HUES48 (cell line): ENCODE measurements around the gene B3GALNT1.
"Not testable (repeated sequence)": the region's sequence is repeated elsewhere in the genome, so short reads cannot be mapped to it uniquely, and the experiment has no call there.

Experiments
- H3K27ac ChIP-seq: one replicate; pipeline ENCODE4 v1.7.0; 2013; ENCODE audit warnings: low read depth, low read length, inconsistent platforms
- H3K27me3 ChIP-seq: 2 replicates; pipeline ENCODE4 v1.6.1; 2013; ENCODE audit warnings: mild to moderate bottlenecking, low read length; ENCODE audit not compliant: control insufficient read depth, insufficient read depth
- H3K36me3 ChIP-seq: 2 replicates; pipeline ENCODE4 v1.6.1; 2013; ENCODE audit warnings: low read length; ENCODE audit not compliant: control insufficient read depth, insufficient read depth
- H3K4me1 ChIP-seq: 2 replicates; pipeline ENCODE4 v1.6.1; 2013; ENCODE audit warnings: mild to moderate bottlenecking, low read length; ENCODE audit not compliant: control insufficient read depth, insufficient read depth
- H3K4me3 ChIP-seq: 2 replicates; pipeline ENCODE4 v1.5.1; 2013; ENCODE audit warnings: mild to moderate bottlenecking, low read depth, low read length
- H3K9ac ChIP-seq: 2 replicates; pipeline ENCODE4 v1.6.1; 2013; ENCODE audit warnings: mild to moderate bottlenecking, low read depth, low read length, moderate library complexity
- H3K9me3 ChIP-seq: 2 replicates; pipeline ENCODE4 v1.6.1; 2013; ENCODE audit warnings: low read length; ENCODE audit not compliant: control insufficient read depth, insufficient read depth

Gene B3GALNT1

GRCh38 chr3:161054860-161055604 is 50.1 kb downstream of the B3GALNT1 start:
- H3K9ac ChIP-seq = no peak overlapping the region
- H3K4me3 ChIP-seq = no peak overlapping the region
- no peaks in the 10 kb centered on the region for H3K9me3 ChIP-seq
- H3K36me3 ChIP-seq = no peaks in the 10 kb centered on the region
- H3K4me1 ChIP-seq = no peaks in the 10 kb centered on the region
- H3K27ac ChIP-seq = no peak overlapping the region
- H3K27me3 ChIP-seq = no peaks in the 10 kb centered on the region

- Histone ChIP-seq H3K9me3 (no peaks in the 10 kb centered on the region), H3K36me3 (no peaks in the 10 kb centered on the region), H3K27ac (no peak overlapping the region), H3K4me3 (no peak overlapping the region), H3K4me1 (no peaks in the 10 kb centered on the region), H3K9ac (no peak overlapping the region), H3K27me3 (no peaks in the 10 kb centered on the region)
Observed at GRCh38 chr3:161051856-161052255, 53.3 kb downstream of the B3GALNT1 start.

- no peaks in the 10 kb centered on the region for H3K9me3 ChIP-seq
- no peak overlapping the region for H3K27ac ChIP-seq
- H3K36me3 ChIP-seq = no peaks in the 10 kb centered on the region
- H3K4me1 ChIP-seq = no peaks in the 10 kb centered on the region
- no peak overlapping the region for H3K4me3 ChIP-seq
- no peaks in the 10 kb centered on the region for H3K27me3 ChIP-seq
- H3K9ac ChIP-seq = no peak overlapping the region
Observed at GRCh38 chr3:161050935-161051334, 54.2 kb downstream of the B3GALNT1 start.

GRCh38 chr3:161049683-161050248 is 55.4 kb downstream of the B3GALNT1 start:
- H3K9ac ChIP-seq = no peak overlapping the region
- H3K27ac ChIP-seq = no peak overlapping the region
- no peaks in the 10 kb centered on the region for H3K4me1 ChIP-seq
- no peak overlapping the region for H3K4me3 ChIP-seq
- no peaks in the 10 kb centered on the region for H3K36me3 ChIP-seq
- no peaks in the 10 kb centered on the region for H3K27me3 ChIP-seq
- no peaks in the 10 kb centered on the region for H3K9me3 ChIP-seq

- no peak overlapping the region for H3K9ac ChIP-seq
Observed at GRCh38 chr3:161043336-161044035, 61.7 kb downstream of the B3GALNT1 start.

GRCh38 chr3:161042023-161042501 is 63.1 kb downstream of the B3GALNT1 start:
- no peaks in the 10 kb centered on the region for H3K27me3 ChIP-seq
- H3K4me3 ChIP-seq = no peak overlapping the region
- no peaks in the 10 kb centered on the region for H3K9me3 ChIP-seq
- no peak overlapping the region for H3K27ac ChIP-seq
- H3K9ac ChIP-seq = no peak overlapping the region
- H3K36me3 ChIP-seq = no peaks in the 10 kb centered on the region
- H3K4me1 ChIP-seq = no peaks in the 10 kb centered on the region

More at GRCh38 chr3:161043336-161044035, 61.7 kb downstream of the B3GALNT1 start:
- H3K4me3 ChIP-seq = no peak overlapping the region
- no peaks in the 10 kb centered on the region for H3K36me3 ChIP-seq
- no peaks in the 10 kb centered on the region for H3K9me3 ChIP-seq
- H3K4me1 ChIP-seq = no peaks in the 10 kb centered on the region
- no peak overlapping the region for H3K27ac ChIP-seq
- H3K27me3 ChIP-seq = no peaks in the 10 kb centered on the region

- no peak overlapping the region for H3K9ac ChIP-seq
- no peak overlapping the region for H3K4me3 ChIP-seq
- H3K27ac ChIP-seq = no peak overlapping the region
- H3K27me3 ChIP-seq = no peaks in the 10 kb centered on the region
- H3K4me1 ChIP-seq = no peaks in the 10 kb centered on the region
- H3K9me3 ChIP-seq = no peaks in the 10 kb centered on the region
- H3K36me3 ChIP-seq = no peaks in the 10 kb centered on the region
Observed at GRCh38 chr3:161038725-161039124, 66.4 kb downstream of the B3GALNT1 start.

GRCh38 chr3:161035711-161036110 is 69.4 kb downstream of the B3GALNT1 start:
- Histone ChIP-seq H3K27me3 (no peaks in the 10 kb centered on the region), H3K9me3 (no peaks in the 10 kb centered on the region), H3K9ac (no peak overlapping the region), H3K36me3 (no peaks in the 10 kb centered on the region), H3K4me3 (no peak overlapping the region), H3K27ac (no peak overlapping the region), H3K4me1 (no peaks in the 10 kb centered on the region)

- H3K9ac ChIP-seq, H3K27ac ChIP-seq, H3K4me1 ChIP-seq, H3K36me3 ChIP-seq, H3K9me3 ChIP-seq, H3K27me3 ChIP-seq, H3K4me3 ChIP-seq: not testable (repeated sequence)
Observed at GRCh38 chr3:161034913-161035550, 70.1 kb downstream of the B3GALNT1 start.
